ENCODE data around the gene APLN.

Gene APLN

GRCh38 chrX:129654652-129655546 lies at the start of gene APLN:
Gene APLN (minus strand): TSS chrX:129654956. CDS start chrX:129654630, 326 bp downstream.
- peak in 1 of 2 experiments; percentile 10 for DNase-seq

DNA sequence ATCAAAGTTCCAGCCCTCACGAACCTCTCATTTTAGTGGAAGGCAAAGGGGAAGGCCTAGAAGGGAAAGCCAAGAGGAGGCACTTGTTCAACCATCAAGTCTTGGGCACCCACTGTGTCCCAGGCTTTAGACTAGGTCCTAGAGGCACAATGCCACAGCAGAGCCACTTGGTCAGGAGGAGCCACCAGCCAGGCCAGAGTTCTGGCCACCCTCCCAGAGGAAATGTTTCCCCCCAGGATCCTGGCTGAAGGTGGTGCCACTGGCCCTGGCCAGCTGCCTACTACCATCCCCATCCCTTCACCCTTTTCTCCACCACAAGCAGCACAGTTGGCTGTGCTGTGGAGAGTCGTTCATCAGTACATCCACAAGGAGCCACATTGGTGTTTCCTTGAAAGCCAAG lies 49.7 kb upstream of the APLN start:
- DNase-seq = no peak

GRCh38 chrX:129701624-129702069 lies 46.9 kb upstream of the APLN start:
- no peak for DNase-seq

DNA sequence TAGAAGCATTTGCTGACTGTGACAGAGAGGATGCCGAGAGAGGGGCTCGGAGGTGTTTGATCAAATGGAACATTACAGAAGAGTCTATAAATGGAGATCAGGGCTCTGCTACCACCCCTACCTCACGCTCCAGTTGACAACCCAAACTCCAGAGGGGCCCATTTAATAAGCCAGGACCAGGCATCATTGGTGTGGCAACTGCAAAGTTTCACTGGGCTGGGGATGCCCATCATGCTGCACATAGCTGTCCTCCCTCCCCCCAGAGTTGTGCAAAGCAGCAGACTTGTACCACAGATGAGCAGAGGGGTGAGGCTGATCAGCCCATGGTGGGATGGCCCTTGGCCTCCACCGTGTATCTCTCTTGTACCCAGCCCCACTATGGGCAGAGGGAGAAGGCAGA lies 45.8 kb upstream of the APLN start:
- no peak for DNase-seq

DNA sequence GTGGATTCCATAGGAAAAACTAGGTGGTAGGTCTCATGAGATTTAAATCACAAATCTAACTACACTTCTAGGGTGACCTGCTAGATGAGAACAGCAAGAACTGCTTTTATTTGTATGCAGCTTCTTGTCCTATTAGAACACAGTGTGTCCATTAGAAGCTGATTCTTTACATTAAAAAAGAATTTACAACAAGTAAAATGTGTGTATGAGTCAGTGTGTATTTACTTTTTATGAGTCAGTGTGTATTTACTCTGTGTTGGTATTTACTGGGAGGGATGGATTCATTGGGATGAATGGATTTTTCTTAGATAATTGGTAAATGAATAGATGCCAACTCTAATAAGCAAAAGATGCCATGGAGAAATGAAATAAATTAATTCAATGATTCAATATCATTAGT lies 43.4 kb upstream of the APLN start:
- no peak for DNase-seq

GRCh38 chrX:129697204-129697829 lies 42.6 kb upstream of the APLN start:
- no peak for DNase-seq

- DNase-seq = no peak
Observed at GRCh38 chrX:129696463-129697155, 41.9 kb upstream of the APLN start.

DNA sequence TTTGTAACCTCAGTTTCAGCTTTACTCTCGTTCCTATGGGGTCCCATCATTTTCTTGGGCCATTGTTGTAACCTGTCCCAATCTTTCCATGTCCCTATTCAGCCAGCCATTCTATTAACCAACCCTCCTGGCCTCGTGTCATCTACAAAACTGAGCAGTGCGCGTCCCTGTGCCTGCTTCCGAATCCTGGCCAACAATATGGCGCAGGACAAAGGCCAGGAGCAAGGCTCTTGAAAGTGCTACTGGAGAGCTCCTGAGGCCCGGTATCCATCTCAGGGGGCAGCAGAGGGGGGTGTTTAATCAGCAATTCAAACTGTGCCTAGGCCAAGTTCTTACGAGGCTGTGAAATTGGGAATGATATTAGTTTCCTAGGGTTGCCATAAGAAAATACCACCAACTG lies 41.2 kb upstream of the APLN start:
- DNase-seq = no peak

GRCh38 chrX:129695535-129695934 lies 40.8 kb upstream of the APLN start:
- DNase-seq = no peak

- no peak for DNase-seq
Observed at GRCh38 chrX:129694805-129695204, 40.0 kb upstream of the APLN start.

GRCh38 chrX:129693354-129693753 lies 38.6 kb upstream of the APLN start:
- no peak for DNase-seq

GRCh38 chrX:129690435-129690834 lies 35.7 kb upstream of the APLN start:
- DNase-seq = no peak

DNA sequence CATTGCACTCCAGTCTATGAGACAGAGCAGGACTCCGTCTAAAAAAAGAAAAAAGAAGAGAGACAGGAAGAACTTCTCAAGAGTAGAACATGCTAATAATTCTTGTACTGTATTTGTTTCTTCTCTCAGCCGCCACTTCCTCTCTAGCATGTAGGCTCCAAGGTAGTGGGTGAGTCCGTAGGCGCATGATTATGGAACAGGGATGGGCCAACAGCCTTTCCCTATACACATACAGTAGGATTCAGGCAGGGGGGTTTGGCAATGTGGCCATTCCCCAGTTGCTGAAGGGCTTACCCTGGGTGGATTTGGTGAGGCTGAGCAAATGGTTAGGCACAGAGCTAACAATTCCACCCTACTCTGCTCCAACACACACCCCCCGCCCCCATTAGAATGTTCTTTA lies 35.0 kb upstream of the APLN start:
- no peak for DNase-seq

GRCh38 chrX:129688097-129688496 lies 33.3 kb upstream of the APLN start:
- DNase-seq = no peak

DNA sequence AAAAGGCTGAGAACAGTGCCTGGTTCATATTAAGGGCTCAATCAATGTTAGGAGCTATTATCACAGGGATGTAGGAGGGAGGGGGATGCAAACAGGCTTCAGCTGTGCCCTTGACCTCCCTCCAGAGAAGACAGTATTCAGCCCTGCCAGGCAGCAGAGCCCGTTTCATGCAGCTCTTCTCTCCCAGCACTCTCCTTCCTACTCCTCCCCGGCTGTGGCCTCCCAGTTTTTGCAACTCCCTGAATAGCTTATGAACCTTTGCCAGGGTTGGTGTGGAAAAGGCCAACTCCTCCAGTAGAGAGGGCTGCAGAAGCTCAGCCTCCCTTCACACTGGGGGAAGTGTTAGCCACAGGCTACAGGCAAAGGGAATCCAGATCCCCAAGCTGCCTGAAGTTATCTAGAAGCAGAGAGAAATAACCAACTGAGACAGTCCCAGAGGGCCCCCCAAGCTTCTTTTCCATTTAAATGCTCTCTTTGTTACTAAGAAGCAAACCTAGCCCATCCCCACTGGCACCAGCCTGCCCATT lies 31.7 kb upstream of the APLN start:
- no peak for DNase-seq

DNA sequence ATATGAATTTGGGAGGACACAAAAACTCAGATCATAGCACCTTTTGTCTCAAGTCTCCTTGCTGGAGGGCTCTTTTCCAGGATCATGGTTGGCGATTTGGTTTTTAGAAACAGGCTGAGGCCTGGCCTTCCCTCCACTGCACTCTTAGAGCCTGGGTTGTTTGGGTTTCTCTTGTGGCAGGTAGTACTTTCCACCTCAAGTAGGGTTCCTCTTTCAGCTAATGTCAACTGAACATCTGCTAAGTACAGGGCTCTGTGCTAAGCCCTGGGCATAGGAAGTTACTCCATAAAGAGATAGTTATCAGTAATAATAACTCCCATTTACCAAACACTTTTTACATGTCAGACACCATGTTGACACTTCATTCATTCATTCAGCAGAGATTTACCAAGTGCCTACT lies 28.2 kb upstream of the APLN start:
- no peak for DNase-seq

DNA sequence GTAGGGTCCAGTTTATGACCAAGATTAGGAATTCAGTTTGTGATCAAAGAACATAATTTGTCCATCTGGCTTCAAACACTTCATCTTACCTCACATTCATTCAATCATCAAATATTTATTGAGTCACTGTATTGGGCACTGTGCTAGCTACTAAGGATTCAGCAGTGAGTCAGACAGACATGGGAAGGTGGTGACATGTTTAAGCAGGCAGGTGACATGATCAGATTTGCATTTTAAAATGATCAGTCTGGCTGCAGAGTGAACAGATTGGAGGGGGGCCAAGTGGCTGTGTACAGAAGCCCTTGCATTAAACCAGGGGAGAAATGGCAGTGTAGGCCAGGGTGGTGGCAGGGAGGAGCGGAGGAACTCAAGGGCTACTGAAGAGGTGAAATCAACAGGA lies 25.1 kb upstream of the APLN start:
- peak; percentile 40 to 48 for DNase-seq

DNA sequence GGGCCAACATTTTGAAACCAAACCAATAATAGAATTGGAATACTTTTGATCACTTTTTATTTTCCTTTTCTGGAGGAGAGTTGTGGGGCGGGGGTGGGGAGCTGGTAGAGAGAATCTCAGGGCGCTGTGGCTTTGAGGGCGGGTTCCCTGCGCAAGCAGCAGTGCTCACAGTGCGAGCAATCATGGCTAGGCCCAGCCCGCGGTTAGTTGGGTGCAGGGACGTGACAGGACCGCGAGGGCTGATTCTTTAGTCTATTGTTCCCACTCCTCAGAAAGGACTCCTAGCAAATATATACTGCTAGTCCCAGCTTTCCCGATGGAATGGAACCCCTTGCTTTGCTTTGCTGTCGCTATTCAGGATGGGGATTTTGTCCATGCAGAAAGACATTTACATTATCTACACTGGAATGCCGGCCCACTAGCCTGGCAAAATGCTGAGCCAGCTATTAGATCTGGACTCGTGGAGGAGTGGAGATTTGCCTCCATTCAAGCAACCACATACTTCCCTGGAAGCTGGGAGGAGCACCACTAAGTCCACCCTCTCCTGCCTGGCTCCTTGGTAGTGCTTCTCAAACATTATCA lies 23.9 kb upstream of the APLN start:
- no peak for DNase-seq

DNA sequence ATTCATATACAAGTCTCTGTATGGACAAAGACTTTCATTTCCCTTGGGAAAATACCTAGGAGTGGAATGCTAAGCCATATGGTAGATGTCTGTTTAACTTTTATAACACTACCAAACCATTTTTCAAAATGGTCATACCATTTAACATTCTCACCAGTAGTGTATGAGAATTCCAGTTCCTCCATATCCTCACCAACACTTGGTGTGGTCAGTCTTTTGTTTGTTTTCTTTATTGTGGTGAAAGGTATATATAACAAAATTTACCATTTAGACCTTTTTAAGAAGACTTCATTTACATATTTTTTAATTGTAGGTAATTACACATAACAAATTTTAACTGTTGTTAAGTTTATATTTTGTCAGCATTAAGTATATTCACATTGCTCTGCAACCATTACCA lies 12.7 kb upstream of the APLN start:
- DNase-seq = no peak

- no peak for DNase-seq
Observed at GRCh38 chrX:129665916-129666644, 11.3 kb upstream of the APLN start.

DNA sequence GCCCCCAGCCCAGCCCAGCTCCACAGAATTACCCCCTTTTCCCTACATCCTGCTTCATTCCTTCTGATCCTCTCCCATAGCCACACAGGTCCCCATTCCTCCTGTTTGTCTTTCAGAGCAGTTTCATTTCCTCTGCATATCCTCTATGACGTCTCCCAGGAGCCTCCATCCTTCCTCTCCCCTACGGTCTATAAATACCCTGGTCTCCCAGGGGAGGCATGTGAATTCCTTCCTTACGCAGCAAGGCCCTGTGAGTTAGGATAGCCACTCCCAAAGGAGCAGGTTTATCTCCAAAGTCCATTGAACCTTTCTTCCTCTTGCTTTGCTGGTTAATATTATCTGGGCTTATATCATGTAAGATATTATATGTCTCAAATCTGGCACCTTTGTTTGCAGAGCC lies 8.4 kb upstream of the APLN start:
- no peak for DNase-seq

DNA sequence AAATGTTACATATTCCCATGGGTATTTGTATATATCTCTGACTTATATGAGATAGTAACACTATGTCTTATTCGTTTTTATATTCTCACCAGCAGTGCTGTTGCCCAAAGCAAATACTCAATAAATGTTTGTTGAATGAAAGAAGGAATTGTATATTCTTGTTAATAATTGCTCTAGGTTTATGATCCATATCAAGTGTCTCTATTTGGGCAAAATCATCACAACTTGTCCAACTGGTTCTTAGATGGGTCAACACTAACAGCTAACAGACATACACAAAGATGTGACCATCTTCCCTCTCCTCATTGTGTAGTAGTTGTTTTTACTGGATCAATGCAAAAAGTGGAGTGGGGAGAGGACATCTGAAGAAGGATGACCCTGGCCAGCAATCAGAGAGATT lies 6.6 kb upstream of the APLN start:
- no peak for DNase-seq
